HEK293 (cell line): ENCODE measurements around the gene ERMP1.
A peak's percentile ranks its signal among the peaks of the same experiment; 100 is the strongest.

ENCODE experiments used
- BCL11A ChIP-seq: fragments of 450-650 bp; formaldehyde crosslinking; IDR thresholded peaks from 2 replicates; pipeline ENCODE4 v1.5.1; 2016; ENCODE audit warnings: low read depth, missing biosample characterization, missing genetic modification characterization
- BCL11B ChIP-seq: fragments of 450-650 bp; formaldehyde crosslinking; IDR thresholded peaks from 2 replicates; pipeline ENCODE4 v1.5.1; 2016; ENCODE audit warnings: low read depth, missing biosample characterization, missing genetic modification characterization
- FEZF1 ChIP-seq: fragments of 450-650 bp; formaldehyde crosslinking; IDR thresholded peaks from 2 replicates; pipeline ENCODE4 v1.5.1; 2016; ENCODE audit warnings: missing biosample characterization, missing genetic modification characterization
- GLI4 ChIP-seq: fragments of 450-650 bp; formaldehyde crosslinking; IDR thresholded peaks from 2 replicates; pipeline ENCODE4 v1.5.1; 2016; ENCODE audit warnings: missing biosample characterization, missing genetic modification characterization
- HOXA7 ChIP-seq: sonication (generic); formaldehyde crosslinking; IDR thresholded peaks from 2 replicates; pipeline ENCODE4 v1.8.1; 2022; ENCODE audit warnings: missing genetic modification reagents, borderline replicate concordance
- HOXC10 ChIP-seq: sonication (generic); formaldehyde crosslinking; IDR thresholded peaks from 2 replicates; pipeline ENCODE4 v1.8.1; 2023; ENCODE audit warnings: mild to moderate bottlenecking, missing genetic modification reagents
- KLF8 ChIP-seq: fragments of 450-650 bp; formaldehyde crosslinking; IDR thresholded peaks from 2 replicates; pipeline ENCODE4 v1.5.1; 2016; ENCODE audit warnings: missing biosample characterization, missing genetic modification characterization
- MZF1 ChIP-seq: fragments of 450-650 bp; formaldehyde crosslinking; IDR thresholded peaks from 2 replicates; pipeline ENCODE4 v1.5.1; 2017; ENCODE audit warnings: missing biosample characterization, missing genetic modification characterization, borderline replicate concordance
- SP2 ChIP-seq: fragments of 450-650 bp; formaldehyde crosslinking; IDR thresholded peaks from 2 replicates; pipeline ENCODE4 v1.5.1; 2016; ENCODE audit warnings: missing biosample characterization, missing genetic modification characterization
- TRIM28 ChIP-seq: IDR thresholded peaks from 2 replicates; pipeline ENCODE4 v1.6.1; 2011; ENCODE audit warnings: low read length, control low read depth, borderline replicate concordance
- YY2 ChIP-seq: fragments of 450-650 bp; formaldehyde crosslinking; IDR thresholded peaks from 2 replicates; pipeline ENCODE4 v1.5.1; 2016; ENCODE audit warnings: missing biosample characterization, missing genetic modification characterization
- ZFP3 ChIP-seq: fragments of 450-650 bp; formaldehyde crosslinking; IDR thresholded peaks from 2 replicates; pipeline ENCODE4 v1.5.1; 2016; ENCODE audit warnings: low read depth, missing biosample characterization, missing genetic modification characterization
- ZNF114 ChIP-seq: fragments of 450-650 bp; formaldehyde crosslinking; IDR thresholded peaks from 2 replicates; pipeline ENCODE4 v1.5.0; 2017; ENCODE audit warnings: missing biosample characterization, missing genetic modification characterization
- ZNF121 ChIP-seq: fragments of 450-650 bp; formaldehyde crosslinking; IDR thresholded peaks from 2 replicates; pipeline ENCODE4 v1.5.1; 2016; ENCODE audit warnings: missing biosample characterization, missing genetic modification characterization
- ZNF133 ChIP-seq: fragments of 450-650 bp; formaldehyde crosslinking; IDR thresholded peaks from 2 replicates; pipeline ENCODE4 v1.5.1; 2016; ENCODE audit warnings: missing biosample characterization, missing genetic modification characterization
- ZNF155 ChIP-seq: fragments of 450-650 bp; formaldehyde crosslinking; IDR thresholded peaks from 2 replicates; pipeline ENCODE4 v1.5.1; 2016; ENCODE audit warnings: missing biosample characterization, missing genetic modification characterization
- ZNF19 ChIP-seq: fragments of 450-650 bp; formaldehyde crosslinking; IDR thresholded peaks from 2 replicates; pipeline ENCODE4; 2016; ENCODE audit warnings: missing biosample characterization, missing genetic modification characterization, low read depth
- ZNF302 ChIP-seq: fragments of 450-650 bp; formaldehyde crosslinking; IDR thresholded peaks from 2 replicates; pipeline ENCODE4 v1.5.1; 2016; ENCODE audit warnings: missing biosample characterization, missing genetic modification characterization, low read depth
- ZNF341 ChIP-seq: fragments of 450-650 bp; formaldehyde crosslinking; IDR thresholded peaks from 2 replicates; pipeline ENCODE4; 2016; ENCODE audit warnings: low read depth, missing biosample characterization, missing genetic modification characterization
- ZNF404 ChIP-seq: fragments of 450-650 bp; formaldehyde crosslinking; IDR thresholded peaks from 2 replicates; pipeline ENCODE4 v1.5.1; 2017; ENCODE audit warnings: missing biosample characterization, missing genetic modification characterization
- ZNF501 ChIP-seq: fragments of 450-650 bp; formaldehyde crosslinking; IDR thresholded peaks from 2 replicates; pipeline ENCODE4 v1.5.1; 2016; ENCODE audit warnings: missing biosample characterization, missing genetic modification characterization
- ZNF521 ChIP-seq: fragments of 450-650 bp; formaldehyde crosslinking; IDR thresholded peaks from 2 replicates; pipeline ENCODE4 v1.5.1; 2017; ENCODE audit warnings: missing biosample characterization, mild to moderate bottlenecking, missing genetic modification characterization
- ZNF596 ChIP-seq: fragments of 450-650 bp; IDR thresholded peaks from 2 replicates; pipeline ENCODE4 v1.5.0; 2018; ENCODE audit warnings: missing biosample characterization, mild to moderate bottlenecking, missing genetic modification characterization, moderate library complexity
- ZNF747 ChIP-seq: fragments of 450-650 bp; formaldehyde crosslinking; IDR thresholded peaks from 2 replicates; pipeline ENCODE4 v1.5.1; 2016; ENCODE audit warnings: missing biosample characterization, missing genetic modification characterization
- ZNF776 ChIP-seq: fragments of 450-650 bp; formaldehyde crosslinking; IDR thresholded peaks from 2 replicates; pipeline ENCODE4 v1.5.0; 2017; ENCODE audit warnings: missing biosample characterization, missing genetic modification characterization, borderline replicate concordance
- ZNF837 ChIP-seq: fragments of 450-650 bp; formaldehyde crosslinking; IDR thresholded peaks from 2 replicates; pipeline ENCODE4 v1.5.1; 2016; ENCODE audit warnings: missing biosample characterization, missing genetic modification characterization
- ZXDB ChIP-seq: fragments of 450-650 bp; formaldehyde crosslinking; IDR thresholded peaks from 2 replicates; pipeline ENCODE4 v1.5.1; 2016; ENCODE audit warnings: missing biosample characterization, missing genetic modification characterization
- TF ChIP-seq, protein P1 (sequence below): fragments of 450-650 bp; formaldehyde crosslinking; IDR thresholded peaks from 2 replicates; pipeline ENCODE4 v1.5.1; 2016; ENCODE audit warnings: missing biosample characterization, missing genetic modification characterization
- TF ChIP-seq, protein P2 (sequence below): fragments of 450-650 bp; formaldehyde crosslinking; IDR thresholded peaks from 2 replicates; pipeline ENCODE4; 2016; ENCODE audit warnings: missing biosample characterization, missing genetic modification characterization
- TF ChIP-seq, protein P3 (sequence below): fragments of 450-650 bp; formaldehyde crosslinking; IDR thresholded peaks from 2 replicates; pipeline ENCODE4 v1.5.1; 2016; ENCODE audit warnings: missing biosample characterization, missing genetic modification characterization

Gene ERMP1

DNA sequence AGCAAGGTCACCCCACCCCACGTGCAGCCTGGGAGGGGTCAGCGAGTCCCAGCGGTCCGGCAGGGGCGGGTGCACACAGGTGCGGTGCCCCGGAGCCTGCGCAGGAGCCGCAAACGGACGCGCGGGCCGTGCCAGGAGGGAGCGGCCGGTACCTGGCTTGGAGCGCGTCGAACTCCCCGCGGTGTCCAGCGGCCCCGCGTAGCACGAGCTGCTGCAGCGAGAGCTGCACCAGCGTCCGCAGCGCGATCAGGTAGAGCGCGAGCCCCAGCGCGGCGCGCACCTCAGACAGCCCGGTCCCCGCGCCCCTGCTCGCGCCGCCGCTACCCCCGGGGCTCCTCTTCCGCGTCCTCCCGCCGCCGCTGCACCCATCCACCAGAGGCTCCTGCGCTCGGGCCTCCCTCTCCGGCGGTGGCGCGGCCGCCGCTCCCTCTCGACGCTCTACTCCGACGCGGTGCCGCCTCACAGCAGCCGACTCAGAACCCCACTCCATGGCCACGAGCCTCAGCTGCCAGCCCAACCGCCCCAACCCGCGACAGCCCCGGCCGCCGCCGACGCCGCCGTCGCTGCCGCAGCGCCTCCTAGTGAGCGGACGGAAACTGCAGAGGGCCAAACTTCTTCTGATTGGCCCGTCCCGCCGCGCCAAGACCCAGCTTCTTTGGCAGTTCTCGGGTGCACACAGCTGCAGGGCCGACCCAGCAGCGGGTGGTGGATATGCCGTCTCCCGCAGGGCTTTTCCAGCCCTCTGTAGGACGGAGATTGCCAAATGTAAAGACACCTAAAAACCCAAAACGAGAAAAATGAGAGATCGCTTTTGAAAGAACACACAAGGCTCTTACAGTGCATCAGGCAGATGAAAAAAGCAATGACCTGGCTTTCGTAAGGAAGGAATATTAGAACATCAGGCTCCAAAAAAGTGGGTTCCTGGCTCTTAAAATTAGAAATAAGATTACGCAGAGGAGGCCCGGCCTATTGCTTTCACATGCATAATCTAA, at the start of gene ERMP1 (continued):
- TF ChIP-seq HOXA7 (CRISPR knock-in tag), result no peak
- peak; percentile 7; the same call in 1 of the 2 replicates for TF ChIP-seq TRIM28
- no peak for TF ChIP-seq ZNF114 (tag by site-specific recombination)
- no peak for TF ChIP-seq ZFP3 (tag by site-specific recombination)
- peak; percentile 35 for TF ChIP-seq SP2 (tag by site-specific recombination)
- TF ChIP-seq YY2 (tag by site-specific recombination), result no peak
- TF ChIP-seq FEZF1 (tag by site-specific recombination), result no peak
- TF ChIP-seq ZNF521 (tag by site-specific recombination), result no peak
- no peak for TF ChIP-seq HOXC10 (CRISPR knock-in tag)
- peak; percentile 37; the same call in 1 of the 2 replicates for TF ChIP-seq KLF8
- TF ChIP-seq, protein P1, sequence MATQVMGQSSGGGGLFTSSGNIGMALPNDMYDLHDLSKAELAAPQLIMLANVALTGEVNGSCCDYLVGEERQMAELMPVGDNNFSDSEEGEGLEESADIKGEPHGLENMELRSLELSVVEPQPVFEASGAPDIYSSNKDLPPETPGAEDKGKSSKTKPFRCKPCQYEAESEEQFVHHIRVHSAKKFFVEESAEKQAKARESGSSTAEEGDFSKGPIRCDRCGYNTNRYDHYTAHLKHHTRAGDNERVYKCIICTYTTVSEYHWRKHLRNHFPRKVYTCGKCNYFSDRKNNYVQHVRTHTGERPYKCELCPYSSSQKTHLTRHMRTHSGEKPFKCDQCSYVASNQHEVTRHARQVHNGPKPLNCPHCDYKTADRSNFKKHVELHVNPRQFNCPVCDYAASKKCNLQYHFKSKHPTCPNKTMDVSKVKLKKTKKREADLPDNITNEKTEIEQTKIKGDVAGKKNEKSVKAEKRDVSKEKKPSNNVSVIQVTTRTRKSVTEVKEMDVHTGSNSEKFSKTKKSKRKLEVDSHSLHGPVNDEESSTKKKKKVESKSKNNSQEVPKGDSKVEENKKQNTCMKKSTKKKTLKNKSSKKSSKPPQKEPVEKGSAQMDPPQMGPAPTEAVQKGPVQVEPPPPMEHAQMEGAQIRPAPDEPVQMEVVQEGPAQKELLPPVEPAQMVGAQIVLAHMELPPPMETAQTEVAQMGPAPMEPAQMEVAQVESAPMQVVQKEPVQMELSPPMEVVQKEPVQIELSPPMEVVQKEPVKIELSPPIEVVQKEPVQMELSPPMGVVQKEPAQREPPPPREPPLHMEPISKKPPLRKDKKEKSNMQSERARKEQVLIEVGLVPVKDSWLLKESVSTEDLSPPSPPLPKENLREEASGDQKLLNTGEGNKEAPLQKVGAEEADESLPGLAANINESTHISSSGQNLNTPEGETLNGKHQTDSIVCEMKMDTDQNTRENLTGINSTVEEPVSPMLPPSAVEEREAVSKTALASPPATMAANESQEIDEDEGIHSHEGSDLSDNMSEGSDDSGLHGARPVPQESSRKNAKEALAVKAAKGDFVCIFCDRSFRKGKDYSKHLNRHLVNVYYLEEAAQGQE, result no peak
- no peak for TF ChIP-seq GLI4 (tag by site-specific recombination)
- TF ChIP-seq ZNF837 (tag by site-specific recombination), result no peak
- no peak for TF ChIP-seq ZNF501 (tag by site-specific recombination)
- no peak for TF ChIP-seq MZF1 (tag by site-specific recombination)
- TF ChIP-seq ZNF155 (tag by site-specific recombination), result no peak
- no peak for TF ChIP-seq ZNF747 (tag by site-specific recombination)
- no peak for TF ChIP-seq ZNF19 (tag by site-specific recombination)
- TF ChIP-seq, protein P2, sequence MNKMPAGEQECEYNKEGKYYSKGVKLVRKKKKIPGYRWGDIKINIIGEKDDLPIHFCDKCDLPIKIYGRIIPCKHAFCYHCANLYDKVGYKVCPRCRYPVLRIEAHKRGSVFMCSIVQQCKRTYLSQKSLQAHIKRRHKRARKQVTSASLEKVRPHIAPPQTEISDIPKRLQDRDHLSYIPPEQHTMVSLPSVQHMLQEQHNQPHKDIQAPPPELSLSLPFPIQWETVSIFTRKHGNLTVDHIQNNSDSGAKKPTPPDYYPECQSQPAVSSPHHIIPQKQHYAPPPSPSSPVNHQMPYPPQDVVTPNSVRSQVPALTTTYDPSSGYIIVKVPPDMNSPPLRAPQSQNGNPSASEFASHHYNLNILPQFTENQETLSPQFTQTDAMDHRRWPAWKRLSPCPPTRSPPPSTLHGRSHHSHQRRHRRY (tag by site-specific recombination), result no peak
- TF ChIP-seq ZNF404 (tag by site-specific recombination), result no peak
- no peak for TF ChIP-seq BCL11A
- TF ChIP-seq ZNF133 (tag by site-specific recombination), result no peak; the same call in 1 of the 2 replicates
- TF ChIP-seq ZNF596 (tag by site-specific recombination), result no peak
- TF ChIP-seq ZNF302 (tag by site-specific recombination), result no peak
- TF ChIP-seq BCL11B (tag by site-specific recombination), result no peak
- TF ChIP-seq ZNF341, result peak; percentile 61
- TF ChIP-seq ZNF776, result no peak
- TF ChIP-seq ZNF121 (tag by site-specific recombination), result no peak
- TF ChIP-seq ZXDB (tag by site-specific recombination), result no peak; the same call in none of the 2 replicates
- TF ChIP-seq, protein P3, sequence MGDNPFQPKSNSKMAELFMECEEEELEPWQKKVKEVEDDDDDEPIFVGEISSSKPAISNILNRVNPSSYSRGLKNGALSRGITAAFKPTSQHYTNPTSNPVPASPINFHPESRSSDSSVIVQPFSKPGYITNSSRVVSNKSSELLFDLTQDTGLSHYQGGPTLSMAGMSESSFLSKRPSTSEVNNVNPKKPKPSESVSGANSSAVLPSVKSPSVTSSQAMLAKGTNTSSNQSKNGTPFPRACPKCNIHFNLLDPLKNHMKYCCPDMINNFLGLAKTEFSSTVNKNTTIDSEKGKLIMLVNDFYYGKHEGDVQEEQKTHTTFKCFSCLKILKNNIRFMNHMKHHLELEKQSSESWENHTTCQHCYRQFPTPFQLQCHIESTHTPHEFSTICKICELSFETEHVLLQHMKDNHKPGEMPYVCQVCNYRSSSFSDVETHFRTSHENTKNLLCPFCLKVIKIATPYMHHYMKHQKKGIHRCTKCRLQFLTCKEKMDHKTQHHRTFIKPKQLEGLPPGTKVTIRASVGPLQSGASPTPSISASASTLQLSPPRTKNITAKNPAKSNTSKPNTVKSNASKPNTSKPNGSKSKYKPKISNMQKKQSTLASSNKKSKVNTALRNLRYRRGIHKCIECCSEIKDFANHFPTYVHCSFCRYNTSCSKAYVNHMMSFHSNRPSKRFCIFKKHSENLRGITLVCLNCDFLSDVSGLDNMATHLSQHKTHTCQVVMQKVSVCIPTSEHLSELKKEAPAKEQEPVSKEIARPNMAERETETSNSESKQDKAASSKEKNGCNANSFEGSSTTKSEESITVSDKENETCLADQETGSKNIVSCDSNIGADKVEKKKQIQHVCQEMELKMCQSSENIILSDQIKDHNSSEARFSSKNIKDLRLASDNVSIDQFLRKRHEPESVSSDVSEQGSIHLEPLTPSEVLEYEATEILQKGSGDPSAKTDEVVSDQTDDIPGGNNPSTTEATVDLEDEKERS (tag by site-specific recombination), result no peak
